Measurements from ENCODE around the gene GPR161.

The GPR161 gene

GRCh38 chr1:168178638-168179437 is 42.1 kb upstream of the GPR161 start, which contains the start of gene TIPRL:
TSS of gene TIPRL (plus strand) at chr1:168178962. CDS start at chr1:168179078, 116 bp downstream.
- Histone ChIP-seq H4K12ac (ENCODE audit: low read depth, low read length) (peak within 1 kb of the TSS; percentile 21), H3K79me1 (ENCODE audit: low read length) (peaks cover 5% of the 10 kb centered on the region), H3K4me2 (ENCODE audit: low read length) (peak within 1 kb of the TSS; percentile 85), H3K79me2 (ENCODE audit: control insufficient read depth, insufficient read depth, low read length, poor library complexity) (peaks cover 2% of the 10 kb centered on the region), H3K27me3 (ENCODE audit: insufficient read depth, low read length) (no peaks in the 10 kb centered on the region), H3K18ac (ENCODE audit: low read length) (peak within 1 kb of the TSS; percentile 17), H3K4me1 (ENCODE audit: control insufficient read depth in 1 of 2, insufficient read depth in 2 of 2, low read length in 2 of 2) (peaks cover 2 to 8% of the 10 kb centered on the region in 2 experiments), H2AFZ (ENCODE audit: insufficient read depth, low read length, poor library complexity) (peak within 1 kb of the TSS; percentile 84), H4K8ac (ENCODE audit: low read depth, low read length) (peak within 1 kb of the TSS; percentile 79), H2AK5ac (ENCODE audit: low read length) (no peak within 1 kb of the TSS), H3K4me3 (ENCODE audit: low read depth, low read length) (peak within 1 kb of the TSS; percentile 89), H3K23ac (ENCODE audit: low read length) (peak within 1 kb of the TSS; percentile 83), H3K9ac (ENCODE audit: low read length) (peak within 1 kb of the TSS; percentile 85), H3K27ac (ENCODE audit: low read depth, low read length) (peak within 1 kb of the TSS; percentile 81), H3K14ac (ENCODE audit: low read length) (peak within 1 kb of the TSS; percentile 67), H2BK12ac (ENCODE audit: low read length) (no peak within 1 kb of the TSS), H3K36me3 (ENCODE audit: control insufficient read depth in 1 of 2, insufficient read depth in 2 of 2, low read length in 2 of 2) (no peaks in the 10 kb centered on the region), H2BK120ac (ENCODE audit: insufficient read depth, low read length, poor library complexity) (peak within 1 kb of the TSS; percentile 54), H3K9me3 (ENCODE audit: insufficient read depth, low read depth, low read length) (no peaks in the 10 kb centered on the region), H2BK5ac (ENCODE audit: low read depth, low read length, poor library complexity) (peak within 1 kb of the TSS; percentile 58), H3K4ac (ENCODE audit: low read depth, low read length) (peak within 1 kb of the TSS; percentile 35), H4K91ac (ENCODE audit: low read depth, low read length) (peak within 1 kb of the TSS; percentile 32)
- DNase-seq = peak; percentile 95 to 99
- WGBS (ENCODE audit: extremely low coverage, insufficient coverage, insufficient read length) = no CpG with 5 or more reads among the region's 56 CpGs

- peaks cover 2 to 8% of the 10 kb centered on the region in 2 experiments for H3K4me1 ChIP-seq (ENCODE audit: control insufficient read depth in 1 of 2, insufficient read depth in 2 of 2, low read length in 2 of 2)
- H3K4ac ChIP-seq (ENCODE audit: low read depth, low read length) = no peak overlapping the region
- H2AK5ac ChIP-seq (ENCODE audit: low read length) = no peak overlapping the region
- peak overlapping the region; percentile 48 for H3K4me2 ChIP-seq (ENCODE audit: low read length)
- no CpG with 5 or more reads among the region's 5 CpGs for WGBS (ENCODE audit: extremely low coverage, insufficient coverage, insufficient read length)
- H3K79me2 ChIP-seq (ENCODE audit: control insufficient read depth, insufficient read depth, low read length, poor library complexity) = peaks cover 2% of the 10 kb centered on the region
- H2BK5ac ChIP-seq (ENCODE audit: low read depth, low read length, poor library complexity) = no peak overlapping the region
- H3K9me3 ChIP-seq (ENCODE audit: insufficient read depth, low read depth, low read length) = no peaks in the 10 kb centered on the region
- no peak overlapping the region for H2AFZ ChIP-seq (ENCODE audit: insufficient read depth, low read length, poor library complexity)
- no peak overlapping the region for H3K9ac ChIP-seq (ENCODE audit: low read length)
- H4K8ac ChIP-seq (ENCODE audit: low read depth, low read length) = peak overlapping the region; percentile 18
- DNase-seq = no peak
- peak overlapping the region; percentile 32 for H4K91ac ChIP-seq (ENCODE audit: low read depth, low read length)
- H3K23ac ChIP-seq (ENCODE audit: low read length) = no peak overlapping the region
- no peaks in the 10 kb centered on the region for H3K36me3 ChIP-seq (ENCODE audit: control insufficient read depth in 1 of 2, insufficient read depth in 2 of 2, low read length in 2 of 2)
- H3K27ac ChIP-seq (ENCODE audit: low read depth, low read length) = peak overlapping the region; percentile 58
- H4K12ac ChIP-seq (ENCODE audit: low read depth, low read length) = peak overlapping the region; percentile 9
- H3K79me1 ChIP-seq (ENCODE audit: low read length) = peaks cover 5% of the 10 kb centered on the region
- no peak overlapping the region for H3K18ac ChIP-seq (ENCODE audit: low read length)
- H2BK12ac ChIP-seq (ENCODE audit: low read length) = no peak overlapping the region
- H2BK120ac ChIP-seq (ENCODE audit: insufficient read depth, low read length, poor library complexity) = no peak overlapping the region
- H3K4me3 ChIP-seq (ENCODE audit: low read depth, low read length) = no peak overlapping the region
- H3K27me3 ChIP-seq (ENCODE audit: insufficient read depth, low read length) = no peaks in the 10 kb centered on the region
- no peak overlapping the region for H3K14ac ChIP-seq (ENCODE audit: low read length)
Observed at GRCh38 chr1:168178227-168178637, 41.5 kb upstream of the GPR161 start.

DNA sequence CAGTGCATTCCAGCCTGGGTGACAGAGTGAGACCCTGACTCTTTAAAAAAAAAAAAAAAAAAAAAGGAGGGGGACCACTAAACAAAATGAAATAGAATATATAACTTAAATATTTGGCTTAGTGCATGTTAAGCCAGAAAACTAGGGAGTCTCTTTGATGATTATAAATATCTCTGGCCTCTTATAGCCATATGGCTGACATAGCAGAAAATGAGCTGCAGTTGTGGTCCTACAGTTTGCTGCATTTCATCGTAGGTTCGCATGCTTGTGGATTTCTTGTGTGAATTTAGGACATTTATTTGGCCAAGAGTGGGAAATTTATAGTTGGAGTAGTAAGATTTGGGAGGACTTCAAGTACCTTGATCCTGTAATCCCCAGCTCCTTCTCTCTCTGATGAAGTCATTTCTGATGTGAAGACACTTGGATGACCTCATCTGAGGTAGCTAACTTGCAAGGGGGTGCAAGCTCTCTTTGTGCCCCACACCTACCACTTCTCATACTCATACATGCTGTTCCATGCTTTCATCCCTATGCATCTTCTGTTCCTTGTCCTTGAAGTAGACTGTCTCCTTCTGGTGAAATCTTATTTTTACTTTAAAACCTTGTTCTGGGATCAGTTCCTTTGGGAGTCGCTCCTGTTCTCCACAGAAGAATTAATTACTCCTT is 35.7 kb upstream of the GPR161 start:
- Histone ChIP-seq H3K4ac (ENCODE audit: low read depth, low read length) (no peak overlapping the region), H2AK5ac (ENCODE audit: low read length) (no peak overlapping the region), H3K79me2 (ENCODE audit: control insufficient read depth, insufficient read depth, low read length, poor library complexity) (no peaks in the 10 kb centered on the region), H3K4me3 (ENCODE audit: low read depth, low read length) (no peak overlapping the region), H3K9me3 (ENCODE audit: insufficient read depth, low read depth, low read length) (no peaks in the 10 kb centered on the region), H2BK120ac (ENCODE audit: insufficient read depth, low read length, poor library complexity) (no peak overlapping the region), H4K91ac (ENCODE audit: low read depth, low read length) (no peak overlapping the region), H3K79me1 (ENCODE audit: low read length) (no peaks in the 10 kb centered on the region), H4K8ac (ENCODE audit: low read depth, low read length) (no peak overlapping the region), H3K18ac (ENCODE audit: low read length) (no peak overlapping the region), H2AFZ (ENCODE audit: insufficient read depth, low read length, poor library complexity) (no peak overlapping the region), H3K27me3 (ENCODE audit: insufficient read depth, low read length) (no peaks in the 10 kb centered on the region), H2BK5ac (ENCODE audit: low read depth, low read length, poor library complexity) (no peak overlapping the region), H3K4me2 (ENCODE audit: low read length) (no peak overlapping the region), H3K27ac (ENCODE audit: low read depth, low read length) (no peak overlapping the region), H3K9ac (ENCODE audit: low read length) (no peak overlapping the region), H3K23ac (ENCODE audit: low read length) (no peak overlapping the region), H3K14ac (ENCODE audit: low read length) (no peak overlapping the region), H3K36me3 (ENCODE audit: control insufficient read depth in 1 of 2, insufficient read depth in 2 of 2, low read length in 2 of 2) (no peaks in the 10 kb centered on the region), H4K12ac (ENCODE audit: low read depth, low read length) (no peak overlapping the region), H2BK12ac (ENCODE audit: low read length) (no peak overlapping the region), H3K4me1 (ENCODE audit: control insufficient read depth in 1 of 2, insufficient read depth in 2 of 2, low read length in 2 of 2) (peaks cover 2% of the 10 kb centered on the region in 2 experiments)
- no CpG with 5 or more reads among the region's 3 CpGs for WGBS (ENCODE audit: extremely low coverage, insufficient coverage, insufficient read length)
- DNase-seq = no peak

- no peak overlapping the region for H4K91ac ChIP-seq (ENCODE audit: low read depth, low read length)
- no peak for DNase-seq
- H4K12ac ChIP-seq (ENCODE audit: low read depth, low read length) = no peak overlapping the region
- no peaks in the 10 kb centered on the region for H3K36me3 ChIP-seq (ENCODE audit: control insufficient read depth in 1 of 2, insufficient read depth in 2 of 2, low read length in 2 of 2)
- H3K4ac ChIP-seq (ENCODE audit: low read depth, low read length) = no peak overlapping the region
- no peak overlapping the region for H3K4me3 ChIP-seq (ENCODE audit: low read depth, low read length)
- H3K79me1 ChIP-seq (ENCODE audit: low read length) = no peaks in the 10 kb centered on the region
- WGBS (ENCODE audit: extremely low coverage, insufficient coverage, insufficient read length) = no CpG with 5 or more reads among the region's 7 CpGs
- no peak overlapping the region for H3K14ac ChIP-seq (ENCODE audit: low read length)
- no peak overlapping the region for H3K9ac ChIP-seq (ENCODE audit: low read length)
- H3K27ac ChIP-seq (ENCODE audit: low read depth, low read length) = no peak overlapping the region
- no peaks in the 10 kb centered on the region for H3K27me3 ChIP-seq (ENCODE audit: insufficient read depth, low read length)
- no peak overlapping the region for H2AFZ ChIP-seq (ENCODE audit: insufficient read depth, low read length, poor library complexity)
- H3K79me2 ChIP-seq (ENCODE audit: control insufficient read depth, insufficient read depth, low read length, poor library complexity) = no peaks in the 10 kb centered on the region
- H2BK5ac ChIP-seq (ENCODE audit: low read depth, low read length, poor library complexity) = no peak overlapping the region
- H4K8ac ChIP-seq (ENCODE audit: low read depth, low read length) = no peak overlapping the region
- no peak overlapping the region for H3K23ac ChIP-seq (ENCODE audit: low read length)
- H2BK12ac ChIP-seq (ENCODE audit: low read length) = no peak overlapping the region
- no peak overlapping the region for H2AK5ac ChIP-seq (ENCODE audit: low read length)
- H3K4me2 ChIP-seq (ENCODE audit: low read length) = no peak overlapping the region
- no peaks in the 10 kb centered on the region for H3K9me3 ChIP-seq (ENCODE audit: insufficient read depth, low read depth, low read length)
- no peak overlapping the region for H2BK120ac ChIP-seq (ENCODE audit: insufficient read depth, low read length, poor library complexity)
- H3K18ac ChIP-seq (ENCODE audit: low read length) = no peak overlapping the region
- peaks cover 2% of the 10 kb centered on the region in 2 experiments for H3K4me1 ChIP-seq (ENCODE audit: control insufficient read depth in 1 of 2, insufficient read depth in 2 of 2, low read length in 2 of 2)
Observed at GRCh38 chr1:168170564-168171508, 34.1 kb upstream of the GPR161 start.

Measured in trophoblast cell (in vitro differentiated cells and primary cell).